KMS-11 (cell line): ENCODE measurements around the gene DRC1.

Experiments used
- H2AFZ ChIP-seq: fragments of 200-600 bp; sonication (generic); 2 replicates; pipeline ENCODE4 v1.6.1; 2016; ENCODE audit warnings: antibody characterized with exemption, mixed run types, low read depth
- H3K27ac ChIP-seq: fragments of 200-600 bp; sonication (generic); 2 replicates; pipeline ENCODE4 v1.6.1; 2016; ENCODE audit warnings: mild to moderate bottlenecking, mixed run types
- H3K27me3 ChIP-seq: fragments of 200-600 bp; sonication (generic); 2 replicates; pipeline ENCODE4 v1.6.1; 2017; ENCODE audit warnings: mild to moderate bottlenecking, low read depth, mixed run types, moderate library complexity; ENCODE audit not compliant: insufficient read depth
- H3K36me3 ChIP-seq: fragments of 200-600 bp; sonication (generic); 2 replicates; pipeline ENCODE4 v1.6.1; 2017; ENCODE audit warnings: mild to moderate bottlenecking, mixed run types; ENCODE audit not compliant: insufficient read depth
- H3K4me1 ChIP-seq: fragments of 200-600 bp; sonication (generic); 2 replicates; pipeline ENCODE4 v1.6.1; 2016; ENCODE audit warnings: mild to moderate bottlenecking, low read depth, mixed run types; ENCODE audit not compliant: poor library complexity, severe bottlenecking
- H3K4me2 ChIP-seq: fragments of 200-600 bp; sonication (generic); 2 replicates; pipeline ENCODE4 v1.7.0; 2016; ENCODE audit warnings: mild to moderate bottlenecking, mixed run types
- H3K4me3 ChIP-seq: fragments of 200-600 bp; sonication (generic); IDR thresholded peaks from 2 replicates; pipeline ENCODE4 v1.6.1; 2017; ENCODE audit warnings: low read depth, low read length, mixed read lengths; ENCODE audit not compliant: insufficient read depth
- H3K79me2 ChIP-seq: fragments of 200-600 bp; sonication (generic); 2 replicates; pipeline ENCODE4 v1.6.1; 2016; ENCODE audit warnings: low read depth, mixed run types; ENCODE audit not compliant: insufficient read depth
- H3K9ac ChIP-seq: fragments of 200-600 bp; sonication (generic); 2 replicates; pipeline ENCODE4 v1.6.1; 2016; ENCODE audit warnings: mild to moderate bottlenecking, mixed run types
- H4K20me1 ChIP-seq: fragments of 200-600 bp; sonication (generic); 2 replicates; pipeline ENCODE4 v1.6.1; 2016; ENCODE audit warnings: mild to moderate bottlenecking, mixed run types; ENCODE audit not compliant: insufficient read depth
- CTCF ChIP-seq: fragments of 200-600 bp; sonication (generic); conservative IDR thresholded peaks from 2 replicates; pipeline ENCODE4 v1.6.1; 2017; ENCODE audit warnings: low read depth, mild to moderate bottlenecking, antibody characterized with exemption, low read length, moderate library complexity, mixed read lengths

DRC1 gene

GRCh38 chr2:26396734-26397298 is 4.9 kb upstream of the DRC1 start:
- no peak for TF ChIP-seq CTCF
- H3K27ac ChIP-seq, result no peak overlapping the region

GRCh38 chr2:26399771-26400376 is 1.8 kb upstream of the DRC1 start:
- H3K36me3 ChIP-seq, result no peaks in the 10 kb centered on the region

More at GRCh38 chr2:26396734-26397298, 4.9 kb upstream of the DRC1 start:
- H3K79me2 ChIP-seq, result no peaks in the 10 kb centered on the region
- no peaks in the 10 kb centered on the region for H3K27me3 ChIP-seq
- no peak overlapping the region for H2AFZ ChIP-seq
- H4K20me1 ChIP-seq, result no peaks in the 10 kb centered on the region
- no peaks in the 10 kb centered on the region for H3K36me3 ChIP-seq
- peaks cover 23% of the 10 kb centered on the region for H3K4me1 ChIP-seq
- no peak overlapping the region for H3K4me2 ChIP-seq
- no peak overlapping the region for H3K9ac ChIP-seq
- H3K4me3 ChIP-seq, result no peak overlapping the region

GRCh38 chr2:26400723-26401122 is 997 bp upstream of the DRC1 start:
- Histone ChIP-seq H3K79me2 (no peaks in the 10 kb centered on the region), H3K4me2 (no peak overlapping the region), H2AFZ (no peak overlapping the region), H3K4me3 (no peak overlapping the region), H3K9ac (no peak overlapping the region), H3K36me3 (no peaks in the 10 kb centered on the region), H4K20me1 (no peaks in the 10 kb centered on the region), H3K27me3 (no peaks in the 10 kb centered on the region), H3K4me1 (peaks cover 23% of the 10 kb centered on the region), H3K27ac (no peak overlapping the region)
- no peak for TF ChIP-seq CTCF

More at GRCh38 chr2:26399771-26400376, 1.8 kb upstream of the DRC1 start:
- Histone ChIP-seq H4K20me1 (no peaks in the 10 kb centered on the region), H3K9ac (no peak overlapping the region), H3K79me2 (no peaks in the 10 kb centered on the region), H3K4me3 (no peak overlapping the region), H2AFZ (no peak overlapping the region), H3K4me2 (peak overlapping the region; percentile 22; the same call in 1 of the 2 replicates), H3K4me1 (peaks cover 23% of the 10 kb centered on the region), H3K27ac (no peak overlapping the region), H3K27me3 (no peaks in the 10 kb centered on the region)
- no peak for TF ChIP-seq CTCF

GRCh38 chr2:26407526-26407925 is 5.8 kb downstream of the DRC1 start:
- H3K9ac ChIP-seq, result no peak overlapping the region
- no peaks in the 10 kb centered on the region for H3K27me3 ChIP-seq
- H3K4me3 ChIP-seq, result no peak overlapping the region
- no peaks in the 10 kb centered on the region for H3K79me2 ChIP-seq
- H3K36me3 ChIP-seq, result no peaks in the 10 kb centered on the region
- no peak overlapping the region for H3K27ac ChIP-seq
- TF ChIP-seq CTCF, result no peak
- H3K4me2 ChIP-seq, result no peak overlapping the region
- H3K4me1 ChIP-seq, result peaks cover 16% of the 10 kb centered on the region
- H4K20me1 ChIP-seq, result no peaks in the 10 kb centered on the region
- H2AFZ ChIP-seq, result no peak overlapping the region
